Natural killer cell treated with Interleukin-12 subunit alpha and Interleukin-12 subunit beta and Interleukin-15 and Interleukin-18, amount 100 ng/mL, for 72 hours (primary cell): Measurements from ENCODE around the gene FMO2. TPM values are rescaled to one million over a fixed set of nuclear protein-coding genes. Genes with fewer than 3 reads are reported as not detected.

ENCODE experiments used
- ATAC-seq, 2 donors: fragments of 150-1000 bp; cut with Tn5 transposase in 1 of 2; sonication (Bioruptor Pico), chemical (Tn5 transposase) in 1 of 2; 2 replicates each; pipeline ENCODE4 v1.10.0; 2021
- DNase-seq: peaks from one replicate; pipeline ENCODE4 v3.0.0; 2022; ENCODE audit warnings: low spot score
- H3K27ac Mint-ChIP-seq, 2 donors: 1 replicate in 1 of 2; 2 replicates in 1 of 2; pipeline ENCODE4 v1.8.0; 2022; ENCODE audit warnings: mixed read lengths in 2 of 2, mild to moderate bottlenecking in 1 of 2, moderate library complexity in 1 of 2
- H3K27me3 Mint-ChIP-seq, 2 donors: 1 replicate in 1 of 2; 2 replicates in 1 of 2; pipeline ENCODE4 v1.8.0; 2022; ENCODE audit warnings: mixed read lengths in 2 of 2
- H3K36me3 Mint-ChIP-seq: one replicate; pipeline ENCODE4 v1.8.0; 2022; ENCODE audit warnings: mixed read lengths
- H3K4me1 Mint-ChIP-seq, 2 donors: 1 replicate in 1 of 2; 2 replicates in 1 of 2; pipeline ENCODE4 v1.8.0; 2022; ENCODE audit warnings: low read depth in 2 of 2, mixed read lengths in 2 of 2, mild to moderate bottlenecking in 1 of 2
- H3K4me3 Mint-ChIP-seq: one replicate; pipeline ENCODE4 v1.8.0; 2022; ENCODE audit warnings: mixed read lengths
- H3K9me3 Mint-ChIP-seq: 2 replicates; pipeline ENCODE4 v1.8.0; 2022; ENCODE audit warnings: mixed read lengths
- total RNA-seq, 2 donors: library from RNA; stranded (reverse); gene quantifications; one replicate each; pipeline ENCODE4 v1.2.3, GENCODE V29; 2022

Gene FMO2
- total RNA-seq, 2 donors from 2014 or later = not detected

- H3K27me3 Mint-ChIP-seq = peaks cover 28 to 36% of the 10 kb centered on the region in 2 donors
- ATAC-seq = no peak
These were observed 63.2 kb downstream of the FMO2 start, which contains the start of gene FMO1 for GRCh38 chr1:171248302-171248701. TSS of gene FMO1 (plus strand) at chr1:171248494. CDS start at chr1:171258088, 9,594 bp downstream.

GRCh38 chr1:171248841-171249240, 63.7 kb downstream of the FMO2 start:
- H3K27ac Mint-ChIP-seq = no peak overlapping the region
- H3K9me3 Mint-ChIP-seq = no peaks in the 10 kb centered on the region
- H3K36me3 Mint-ChIP-seq = no peaks in the 10 kb centered on the region
- H3K4me3 Mint-ChIP-seq = no peak overlapping the region
- peaks cover 28 to 32% of the 10 kb centered on the region in 2 donors for H3K27me3 Mint-ChIP-seq
- H3K4me1 Mint-ChIP-seq = peaks cover 0 to 3% of the 10 kb centered on the region in 2 donors
- DNase-seq (no peak), ATAC-seq (no peak)

More at GRCh38 chr1:171248302-171248701, 63.2 kb downstream of the FMO2 start, which contains the start of gene FMO1:
- Mint-ChIP-seq H3K9me3 (no peaks in the 10 kb centered on the region), H3K27ac (no peak within 1 kb of the TSS), H3K4me1 (peaks cover 0 to 3% of the 10 kb centered on the region in 2 donors), H3K4me3 (no peak within 1 kb of the TSS), H3K36me3 (no peaks in the 10 kb centered on the region)
- no peak for DNase-seq

GRCh38 chr1:171250263-171250662, 65.2 kb downstream of the FMO2 start:
- H3K27me3 Mint-ChIP-seq = peaks cover 31 to 36% of the 10 kb centered on the region in 2 donors
- DNase-seq = no peak

GRCh38 chr1:171251042-171251951, 66.2 kb downstream of the FMO2 start:
- DNase-seq = no peak
- peak overlapping the region; percentile 60 for H3K4me3 Mint-ChIP-seq
- no peaks in the 10 kb centered on the region for H3K36me3 Mint-ChIP-seq
- no peak overlapping the region for H3K27ac Mint-ChIP-seq
- no peaks in the 10 kb centered on the region for H3K9me3 Mint-ChIP-seq
- peaks cover 34 to 40% of the 10 kb centered on the region in 2 donors for H3K27me3 Mint-ChIP-seq
- peaks cover 0 to 3% of the 10 kb centered on the region in 2 donors for H3K4me1 Mint-ChIP-seq
- ATAC-seq = peak in 1 of 2 donors; percentile 49

More at GRCh38 chr1:171250263-171250662, 65.2 kb downstream of the FMO2 start:
- Mint-ChIP-seq H3K4me3 (no peak overlapping the region), H3K4me1 (peaks cover 0 to 3% of the 10 kb centered on the region in 2 donors), H3K36me3 (no peaks in the 10 kb centered on the region), H3K27ac (no peak overlapping the region), H3K9me3 (no peaks in the 10 kb centered on the region)
- ATAC-seq = no peak

GRCh38 chr1:171251952-171252300, 66.8 kb downstream of the FMO2 start:
- Mint-ChIP-seq H3K36me3 (no peaks in the 10 kb centered on the region), H3K27ac (no peak overlapping the region), H3K9me3 (no peaks in the 10 kb centered on the region), H3K4me1 (peaks cover 0 to 3% of the 10 kb centered on the region in 2 donors), H3K4me3 (peak overlapping the region; percentile 60), H3K27me3 (peaks cover 31 to 40% of the 10 kb centered on the region in 2 donors)
- ATAC-seq (no peak), DNase-seq (no peak)

GRCh38 chr1:171252482-171252881, 67.4 kb downstream of the FMO2 start:
- peak; percentile 20 to 36 for ATAC-seq
- H3K4me3 Mint-ChIP-seq = peak overlapping the region; percentile 56
- peaks cover 28 to 40% of the 10 kb centered on the region in 2 donors for H3K27me3 Mint-ChIP-seq

GRCh38 chr1:171254859-171255258, 69.8 kb downstream of the FMO2 start:
- Mint-ChIP-seq H3K4me3 (no peak overlapping the region), H3K4me1 (peaks cover 0 to 3% of the 10 kb centered on the region in 2 donors), H3K27me3 (peaks cover 19 to 32% of the 10 kb centered on the region in 2 donors), H3K36me3 (no peaks in the 10 kb centered on the region), H3K9me3 (no peaks in the 10 kb centered on the region), H3K27ac (no peak overlapping the region)
- no peak for DNase-seq
- ATAC-seq = no peak

More at GRCh38 chr1:171252482-171252881, 67.4 kb downstream of the FMO2 start:
- Mint-ChIP-seq H3K27ac (no peak overlapping the region), H3K9me3 (no peaks in the 10 kb centered on the region), H3K4me1 (peaks cover 0 to 3% of the 10 kb centered on the region in 2 donors), H3K36me3 (no peaks in the 10 kb centered on the region)
- DNase-seq = no peak

GRCh38 chr1:171256940-171257606, 72.0 kb downstream of the FMO2 start:
- Mint-ChIP-seq H3K36me3 (no peaks in the 10 kb centered on the region), H3K27ac (no peak overlapping the region), H3K27me3 (peaks cover 19 to 27% of the 10 kb centered on the region in 2 donors), H3K4me1 (peaks cover 0 to 3% of the 10 kb centered on the region in 2 donors), H3K4me3 (no peak overlapping the region), H3K9me3 (no peaks in the 10 kb centered on the region)
- peak in 1 of 2 donors; percentile 36 for ATAC-seq
- no peak for DNase-seq

- H3K27me3 Mint-ChIP-seq = peaks cover 15 to 22% of the 10 kb centered on the region in 2 donors
- H3K9me3 Mint-ChIP-seq = no peaks in the 10 kb centered on the region
- no peak overlapping the region for H3K4me3 Mint-ChIP-seq
- ATAC-seq = no peak
- H3K27ac Mint-ChIP-seq = no peak overlapping the region
- no peaks in the 10 kb centered on the region for H3K4me1 Mint-ChIP-seq
- DNase-seq = no peak
- no peaks in the 10 kb centered on the region for H3K36me3 Mint-ChIP-seq
These were observed 72.5 kb downstream of the FMO2 start for GRCh38 chr1:171257607-171258076.

- Mint-ChIP-seq H3K4me1 (no peaks in the 10 kb centered on the region), H3K4me3 (no peak overlapping the region), H3K36me3 (no peaks in the 10 kb centered on the region), H3K27me3 (peaks cover 11 to 22% of the 10 kb centered on the region in 2 donors), H3K27ac (no peak overlapping the region), H3K9me3 (no peaks in the 10 kb centered on the region)
- ATAC-seq (no peak), DNase-seq (no peak)
These were observed 73.3 kb downstream of the FMO2 start for GRCh38 chr1:171258429-171258828.

- no peaks in the 10 kb centered on the region for H3K9me3 Mint-ChIP-seq
- DNase-seq = no peak
- ATAC-seq = no peak
- H3K27ac Mint-ChIP-seq = no peak overlapping the region
- no peaks in the 10 kb centered on the region for H3K4me1 Mint-ChIP-seq
- H3K36me3 Mint-ChIP-seq = no peaks in the 10 kb centered on the region
- peaks cover 11 to 27% of the 10 kb centered on the region in 2 donors for H3K27me3 Mint-ChIP-seq
- H3K4me3 Mint-ChIP-seq = no peak overlapping the region
These were observed 73.8 kb downstream of the FMO2 start for GRCh38 chr1:171258943-171259342.
